HepG2 (cell line): ENCODE measurements around the gene STIMATE. TPM values are rescaled to one million over a fixed set of nuclear protein-coding genes. Genes with fewer than 3 reads are reported as not detected.

Experiments used
- AGO2 ChIP-seq: fragments of 200-400 bp; formaldehyde crosslinking; optimal IDR thresholded peaks from 2 replicates; pipeline ENCODE3; 2017; ENCODE audit warnings: mild to moderate bottlenecking, low read depth, low read length, moderate library complexity
- AKNA ChIP-seq: sonication (generic); formaldehyde crosslinking; IDR thresholded peaks from 2 replicates; pipeline ENCODE4 v1.4.0; 2020; ENCODE audit warnings: missing genetic modification reagents, borderline replicate concordance
- MIXL1 ChIP-seq: IDR thresholded peaks from 2 replicates; pipeline ENCODE4 v1.6.1; 2016
- NONO ChIP-seq, 2 experiments: fragments of 450-650 bp in 1 of 2; sonication (generic) in 1 of 2; formaldehyde crosslinking in 1 of 2; IDR thresholded peaks in 1 of 2; conservative IDR thresholded peaks in 1 of 2; 2 replicates each; pipeline versions ENCODE4 v1.6.1 to v1.8.0; 2017 to 2022; ENCODE audit warnings: mild to moderate bottlenecking in 1 of 2, missing genetic modification reagents in 1 of 2, moderate library complexity in 1 of 2
- ZNF30 ChIP-seq: sonication (generic); formaldehyde crosslinking; IDR thresholded peaks from 2 replicates; pipeline ENCODE4 v1.5.0; 2020; ENCODE audit warnings: mild to moderate bottlenecking, missing genetic modification reagents
- polyA plus RNA-seq, 8 experiments: library from polyadenylated mRNA; depleted of rRNA in 3 of 8; stranded (reverse) in 7 of 8; unstranded in 1 of 8; fragments of >200 nt; fragmentation: Illumina TruSeq in 4 of 8; extraction: Trizol in 4 of 8; gene quantifications; 2 replicates each; pipeline versions ENCODE4 v1.2.1 to v1.2.3, GENCODE V29; 2011 to 2016; ENCODE audit warnings: low read depth in 4 of 8, missing spikeins in 1 of 8, mixed read lengths in 1 of 8; ENCODE audit not compliant: insufficient read depth in 1 of 8
- total RNA-seq, 5 experiments: library from RNA; depleted of rRNA; stranded (reverse); fragments of >200 nt; fragmentation: Illumina TruSeq; extraction: Trizol; gene quantifications; 2 replicates each; pipeline ENCODE4 v1.2.3, GENCODE V29; 2016; ENCODE audit warnings: low read depth in 1 of 5
- TF ChIP-seq, protein P1 (sequence below): sonication (generic); formaldehyde crosslinking; IDR thresholded peaks from 2 replicates; pipeline ENCODE4 v1.5.0; 2020; ENCODE audit warnings: missing genetic modification reagents

The STIMATE gene
- total and polyA plus RNA-seq, 2 of the 13 experiments (the other 11 are each of a cell fraction or from before 2014, with no cell fraction given) = 5.7 to 11.7 TPM

GRCh38 chr3:52791928-52792327 lies 105.4 kb downstream of the STIMATE start (continued):
- TF ChIP-seq AKNA (no peak), ZNF30 (CRISPR knock-in tag) (0 out of 2 replicates have a peak, but pooled peaks have one; percentile 38), NONO (IDR thresholded peaks at IDR 0.05) (no peak), NONO (CRISPR knock-in tag; conservative IDR thresholded peaks at IDR 0.05) (no peak), AGO2 (no peak), MIXL1 (CRISPR knock-in tag) (no peak)
- TF ChIP-seq, protein P1, sequence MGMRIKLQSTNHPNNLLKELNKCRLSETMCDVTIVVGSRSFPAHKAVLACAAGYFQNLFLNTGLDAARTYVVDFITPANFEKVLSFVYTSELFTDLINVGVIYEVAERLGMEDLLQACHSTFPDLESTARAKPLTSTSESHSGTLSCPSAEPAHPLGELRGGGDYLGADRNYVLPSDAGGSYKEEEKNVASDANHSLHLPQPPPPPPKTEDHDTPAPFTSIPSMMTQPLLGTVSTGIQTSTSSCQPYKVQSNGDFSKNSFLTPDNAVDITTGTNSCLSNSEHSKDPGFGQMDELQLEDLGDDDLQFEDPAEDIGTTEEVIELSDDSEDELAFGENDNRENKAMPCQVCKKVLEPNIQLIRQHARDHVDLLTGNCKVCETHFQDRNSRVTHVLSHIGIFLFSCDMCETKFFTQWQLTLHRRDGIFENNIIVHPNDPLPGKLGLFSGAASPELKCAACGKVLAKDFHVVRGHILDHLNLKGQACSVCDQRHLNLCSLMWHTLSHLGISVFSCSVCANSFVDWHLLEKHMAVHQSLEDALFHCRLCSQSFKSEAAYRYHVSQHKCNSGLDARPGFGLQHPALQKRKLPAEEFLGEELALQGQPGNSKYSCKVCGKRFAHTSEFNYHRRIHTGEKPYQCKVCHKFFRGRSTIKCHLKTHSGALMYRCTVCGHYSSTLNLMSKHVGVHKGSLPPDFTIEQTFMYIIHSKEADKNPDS (CRISPR knock-in tag) = 0 out of 2 replicates have a peak, but pooled peaks have one; percentile 53
- TF ChIP-seq, all 625 proteins: peak for 6
